ENCODE results near the gene TGM5.

Gene TGM5

DNA sequence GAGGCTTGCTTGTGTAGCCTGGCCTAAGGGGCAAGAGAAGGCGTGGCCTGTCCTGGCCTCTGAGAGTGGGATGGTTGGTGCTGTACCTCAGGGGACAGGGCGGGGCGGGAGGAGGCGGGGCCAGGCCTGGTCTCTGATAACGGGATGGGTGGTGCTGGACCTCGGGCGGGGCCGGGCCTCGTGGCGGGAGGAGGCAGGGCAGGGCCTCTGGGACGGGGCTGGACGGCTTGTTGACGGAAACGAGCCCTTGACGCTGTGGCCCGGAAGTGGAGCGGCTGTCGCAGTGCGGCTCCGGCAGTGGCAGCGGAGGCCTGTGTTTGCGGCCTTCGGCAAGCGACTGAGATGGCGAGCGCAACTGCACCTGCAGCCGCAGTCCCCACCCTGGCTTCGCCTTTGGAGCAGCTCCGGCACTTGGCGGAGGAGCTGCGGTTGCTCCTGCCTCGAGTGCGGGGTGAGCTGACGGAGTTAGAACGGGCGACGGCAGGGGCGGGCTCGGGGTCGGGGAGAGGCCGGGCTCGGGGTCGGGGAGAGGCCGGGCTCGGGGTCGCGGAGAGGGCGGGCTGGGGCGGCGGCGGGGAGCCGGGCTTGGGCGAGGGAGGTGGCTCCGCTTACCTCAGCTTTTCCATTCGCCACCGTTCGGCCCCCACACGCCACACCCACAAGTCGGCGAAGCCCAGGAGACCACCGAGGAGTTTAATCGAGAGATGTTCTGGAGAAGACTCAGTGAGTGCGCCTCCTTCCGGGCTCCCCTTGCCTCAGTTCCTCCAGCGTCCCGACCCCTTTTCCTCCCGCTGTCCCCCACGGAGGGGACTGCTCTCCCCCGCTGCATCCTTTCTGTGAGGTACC lies 81.3 kb downstream of the TGM5 start, which contains the start of gene CCNDBP1:
Gene CCNDBP1 (plus strand): TSS at position 247 of the 846 bp plus-strand sequence. CDS start 96 bp downstream, at position 343.
- peak; percentile 72 to 96 for DNase-seq

DNA sequence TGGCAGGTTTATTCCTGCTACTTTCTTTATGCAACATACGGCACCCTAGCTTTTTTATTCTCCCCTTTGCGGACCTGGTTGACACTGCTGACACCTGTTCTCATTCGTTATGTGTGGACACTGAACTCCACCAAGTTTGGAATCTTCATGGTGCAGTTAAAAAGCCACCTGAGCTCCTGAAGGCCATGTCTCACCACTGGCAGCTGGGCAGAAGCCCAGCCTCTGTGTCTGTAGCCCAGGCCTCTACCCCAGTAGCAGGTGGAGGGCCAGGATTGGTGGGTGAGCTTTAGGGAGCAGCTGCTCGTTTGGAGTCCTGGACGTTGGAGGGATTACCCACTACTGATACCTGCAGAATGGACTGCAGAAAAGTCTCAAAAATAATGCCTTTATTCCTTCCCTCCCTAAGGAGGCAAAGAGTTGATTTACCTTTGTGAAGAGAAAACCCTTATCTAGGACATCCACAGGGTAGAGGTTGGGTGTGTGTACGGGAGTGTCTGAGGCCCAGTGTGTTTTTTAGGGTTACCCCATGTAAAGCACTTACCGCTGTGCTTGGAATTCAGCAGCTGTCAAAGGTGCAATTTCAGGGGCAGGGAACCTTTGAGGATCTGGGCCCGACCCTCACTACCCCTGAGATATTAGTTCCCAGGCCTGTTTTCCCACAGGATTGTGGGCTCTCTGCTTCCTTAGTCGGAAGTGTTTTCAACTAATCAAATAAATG lies 82.2 kb downstream of the TGM5 start:
- no peak for DNase-seq

DNA sequence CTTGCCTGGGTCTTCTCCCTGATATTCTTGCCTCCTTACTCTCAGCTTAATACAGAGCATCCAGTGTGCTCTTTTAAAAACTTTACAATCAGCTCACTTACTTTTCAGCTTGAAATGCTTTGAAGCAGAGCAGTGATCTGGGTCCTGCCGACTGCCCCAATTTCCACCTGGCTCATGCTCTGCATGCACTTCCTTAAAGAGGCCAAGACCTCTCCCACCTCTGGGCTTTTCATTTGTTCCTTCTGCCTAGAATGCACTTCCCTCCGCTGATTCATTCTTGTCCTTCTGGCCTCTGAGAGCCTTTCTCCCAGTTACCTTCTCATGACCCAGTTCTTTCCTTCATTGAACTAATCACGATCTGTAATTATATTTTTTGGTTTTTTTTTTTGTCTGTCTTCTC lies 83.5 kb downstream of the TGM5 start:
- DNase-seq, result no peak

Measured in NCI-H526 (cell line).